ENCODE results near the gene COL12A1. TPM values are rescaled to one million over a fixed set of nuclear protein-coding genes. Genes with fewer than 3 reads are reported as not detected.
A peak's percentile ranks its signal among the peaks of the same experiment; 100 is the strongest.
"Not testable (repeated sequence)": the region's sequence is repeated elsewhere in the genome, so short reads cannot be mapped to it uniquely, and the experiment has no call there.

COL12A1 gene
- total RNA-seq, 1 donor from 2014 or later, result 11.3 TPM

- Histone ChIP-seq H3K36me3 (ENCODE audit: control insufficient read depth, insufficient read depth, low read length) (no peaks in the 10 kb centered on the region), H3K4me3 (ENCODE audit: low read depth, low read length) (no peak overlapping the region), H3K27me3 (ENCODE audit: control insufficient read depth, insufficient read depth, low read length) (no peaks in the 10 kb centered on the region)
- DNase-seq (ENCODE audit: low read depth), result no peak
- no peak for FAIRE-seq
- TF ChIP-seq CTCF (IDR thresholded peaks at IDR 0.05; ENCODE audit: insufficient read depth, low read length, severe bottlenecking), result no peak
These were observed 4.8 kb downstream of the COL12A1 start for GRCh38 chr6:75201021-75201420.

GRCh38 chr6:75199889-75200288, 6.0 kb downstream of the COL12A1 start:
- H3K36me3 ChIP-seq (ENCODE audit: control insufficient read depth, insufficient read depth, low read length), result no peaks in the 10 kb centered on the region
- no peak for TF ChIP-seq CTCF (IDR thresholded peaks at IDR 0.05; ENCODE audit: insufficient read depth, low read length, severe bottlenecking)
- H3K27me3 ChIP-seq (ENCODE audit: control insufficient read depth, insufficient read depth, low read length), result no peaks in the 10 kb centered on the region
- DNase-seq (ENCODE audit: low read depth) (no peak), FAIRE-seq (no peak)
- no peak overlapping the region for H3K4me3 ChIP-seq (ENCODE audit: low read depth, low read length)

GRCh38 chr6:75196081-75196687, 9.7 kb downstream of the COL12A1 start:
- Histone ChIP-seq H3K36me3 (ENCODE audit: control insufficient read depth, insufficient read depth, low read length) (no peaks in the 10 kb centered on the region), H3K27me3 (ENCODE audit: control insufficient read depth, insufficient read depth, low read length) (no peaks in the 10 kb centered on the region), H3K4me3 (ENCODE audit: low read depth, low read length) (no peak overlapping the region)
- FAIRE-seq (no peak), DNase-seq (ENCODE audit: low read depth) (peak; percentile 94)
- TF ChIP-seq CTCF (IDR thresholded peaks at IDR 0.05; ENCODE audit: insufficient read depth, low read length, severe bottlenecking), result no peak

GRCh38 chr6:75188221-75188925, 17.5 kb downstream of the COL12A1 start:
- FAIRE-seq, result no peak
- TF ChIP-seq CTCF (IDR thresholded peaks at IDR 0.05; ENCODE audit: insufficient read depth, low read length, severe bottlenecking), result no peak
- H3K36me3 ChIP-seq (ENCODE audit: control insufficient read depth, insufficient read depth, low read length), result no peaks in the 10 kb centered on the region
- no peaks in the 10 kb centered on the region for H3K27me3 ChIP-seq (ENCODE audit: control insufficient read depth, insufficient read depth, low read length)
- no peak overlapping the region for H3K4me3 ChIP-seq (ENCODE audit: low read depth, low read length)
- DNase-seq (ENCODE audit: low read depth), result peak; percentile 91

GRCh38 chr6:75186581-75186980, 19.3 kb downstream of the COL12A1 start:
- not testable (repeated sequence) for H3K36me3 ChIP-seq (ENCODE audit: control insufficient read depth, insufficient read depth, low read length); DNase-seq (ENCODE audit: low read depth); H3K4me3 ChIP-seq (ENCODE audit: low read depth, low read length); FAIRE-seq; H3K27me3 ChIP-seq (ENCODE audit: control insufficient read depth, insufficient read depth, low read length)

- Histone ChIP-seq H3K4me3 (ENCODE audit: low read depth, low read length) (no peak overlapping the region), H3K36me3 (ENCODE audit: control insufficient read depth, insufficient read depth, low read length) (no peaks in the 10 kb centered on the region), H3K27me3 (ENCODE audit: control insufficient read depth, insufficient read depth, low read length) (no peaks in the 10 kb centered on the region)
- DNase-seq (ENCODE audit: low read depth) (no peak), FAIRE-seq (no peak)
- TF ChIP-seq CTCF (IDR thresholded peaks at IDR 0.05; ENCODE audit: insufficient read depth, low read length, severe bottlenecking), result no peak
These were observed 22.7 kb downstream of the COL12A1 start for GRCh38 chr6:75183099-75183541.
